Measurements from ENCODE around the gene CHRNB1.

The CHRNB1 gene

GRCh38 chr17:7486181-7486580, 41.3 kb downstream of the CHRNB1 start:
- DNase-seq: no peak

DNA sequence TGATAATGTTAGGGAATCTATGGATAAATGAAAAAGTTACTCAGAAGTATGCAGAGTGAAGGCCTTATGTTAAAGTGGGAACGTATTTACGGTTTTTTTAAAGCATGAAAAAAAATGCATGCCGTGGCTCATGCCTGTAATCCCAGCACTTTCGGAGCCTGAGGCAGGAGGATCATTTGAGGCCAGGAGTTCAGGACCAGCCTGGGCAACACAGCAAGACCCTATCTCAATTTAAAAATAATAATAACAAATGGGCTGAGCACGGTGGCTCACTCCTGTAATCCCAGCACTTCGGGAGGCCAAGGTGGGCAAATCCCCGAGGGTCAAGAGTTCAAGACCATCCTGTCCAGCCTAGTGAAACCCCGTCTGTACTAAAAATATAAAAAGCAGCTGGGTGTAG, 45.3 kb downstream of the CHRNB1 start:
- no peak for DNase-seq

DNA sequence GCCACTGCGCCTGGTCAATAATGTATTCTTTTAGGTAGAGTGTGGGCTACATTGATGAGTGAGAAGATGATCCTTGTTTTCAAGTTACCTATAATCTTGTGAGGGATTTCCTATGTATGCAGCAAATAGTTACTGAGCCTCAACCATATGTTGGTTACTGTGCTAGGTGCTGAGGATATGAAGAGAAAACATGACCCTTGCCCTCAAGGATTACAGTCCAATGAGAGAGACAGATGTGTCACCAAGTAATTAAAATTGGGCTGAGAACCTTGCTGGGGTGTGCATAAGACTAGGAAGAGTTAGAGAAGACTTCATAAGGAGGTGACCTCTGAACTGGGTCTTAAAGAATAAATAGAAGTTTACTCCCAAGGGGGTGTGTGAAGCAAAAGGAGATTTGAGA, 46.7 kb downstream of the CHRNB1 start:
- DNase-seq: no peak

DNA sequence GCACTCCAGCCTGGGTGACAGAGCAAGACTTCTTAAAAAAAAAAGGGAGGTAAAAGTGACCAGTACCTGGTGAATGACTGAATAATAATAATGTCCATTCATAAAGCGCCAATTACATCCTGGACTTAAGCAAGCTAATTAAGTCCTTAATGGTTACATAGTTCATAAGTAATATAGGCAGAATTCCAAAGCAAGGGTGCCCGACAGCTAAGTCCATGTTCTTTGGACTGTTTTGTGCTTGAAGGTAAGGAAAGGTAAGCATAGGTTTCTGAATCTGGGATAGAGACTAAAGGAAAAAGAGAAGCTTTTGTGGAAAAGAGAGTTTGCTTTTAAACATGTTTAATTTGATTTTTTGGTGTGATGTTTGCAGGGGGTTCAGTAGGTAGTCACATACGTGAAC, 49.1 kb downstream of the CHRNB1 start:
- no peak for DNase-seq

GRCh38 chr17:7495906-7496434, 51.1 kb downstream of the CHRNB1 start:
- DNase-seq: no peak

DNA sequence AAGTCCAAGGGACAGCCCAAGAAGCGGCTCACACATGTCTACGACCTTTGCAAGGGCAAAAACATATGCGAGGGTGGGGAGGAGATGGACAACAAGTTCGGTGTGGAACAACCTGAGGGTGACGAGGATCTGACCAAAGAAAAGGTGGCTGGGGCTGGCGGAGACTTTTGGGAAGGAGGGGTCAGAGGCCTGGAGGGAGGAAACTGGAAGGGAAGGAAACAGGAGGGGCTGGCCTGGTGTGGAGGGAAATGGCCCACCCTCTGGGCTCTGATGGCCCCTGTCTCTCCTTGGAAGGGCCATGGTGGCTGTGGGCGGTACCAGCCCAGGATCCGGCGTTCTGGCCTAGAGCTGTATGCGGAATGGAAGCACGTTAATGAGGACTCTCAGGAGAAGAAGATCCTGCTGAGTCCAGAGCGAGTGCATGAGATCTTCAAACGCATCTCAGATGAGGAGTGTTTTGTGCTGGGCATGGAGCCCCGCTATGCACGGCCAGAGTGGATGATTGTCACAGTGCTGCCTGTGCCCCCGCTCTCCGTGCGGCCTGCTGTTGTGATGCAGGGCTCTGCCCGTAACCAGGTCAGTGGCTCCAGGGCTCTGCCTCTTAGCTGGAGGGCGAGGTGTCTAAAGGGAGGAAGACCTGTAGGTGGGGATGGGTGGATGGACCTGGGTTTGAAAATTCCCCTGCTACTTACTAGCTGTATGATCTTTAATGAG, 51.8 kb downstream of the CHRNB1 start:
- DNase-seq: no peak

DNA sequence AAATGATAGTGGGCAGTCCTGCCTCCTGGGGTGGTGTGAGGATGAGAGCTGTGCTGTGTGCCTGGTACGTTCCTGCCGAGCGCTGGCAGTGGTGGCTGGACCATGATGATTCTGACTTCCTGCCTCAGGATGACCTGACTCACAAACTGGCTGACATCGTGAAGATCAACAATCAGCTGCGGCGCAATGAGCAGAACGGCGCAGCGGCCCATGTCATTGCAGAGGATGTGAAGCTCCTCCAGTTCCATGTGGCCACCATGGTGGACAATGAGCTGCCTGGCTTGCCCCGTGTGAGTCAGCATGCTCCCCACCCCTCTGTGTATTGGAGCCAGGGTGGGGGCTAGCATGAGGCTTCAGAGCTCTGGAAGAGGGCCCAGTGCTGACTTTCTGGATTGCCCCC, 52.4 kb downstream of the CHRNB1 start:
- DNase-seq: no peak

DNA sequence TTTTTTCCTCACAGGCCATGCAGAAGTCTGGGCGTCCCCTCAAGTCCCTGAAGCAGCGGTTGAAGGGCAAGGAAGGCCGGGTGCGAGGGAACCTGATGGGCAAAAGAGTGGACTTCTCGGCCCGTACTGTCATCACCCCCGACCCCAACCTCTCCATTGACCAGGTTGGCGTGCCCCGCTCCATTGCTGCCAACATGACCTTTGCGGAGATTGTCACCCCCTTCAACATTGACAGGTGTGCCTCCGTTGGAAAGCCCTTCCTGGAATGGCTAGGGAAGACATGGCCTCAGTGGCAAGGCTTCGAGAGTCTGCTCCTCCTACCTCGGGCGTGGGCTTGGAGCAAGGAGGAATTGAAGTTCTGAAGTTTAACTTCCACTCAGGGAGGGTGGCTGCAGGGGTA, 52.8 kb downstream of the CHRNB1 start:
- DNase-seq: no peak

- no peak for DNase-seq
Measured at GRCh38 chr17:7499161-7499560, 54.3 kb downstream of the CHRNB1 start.

DNA sequence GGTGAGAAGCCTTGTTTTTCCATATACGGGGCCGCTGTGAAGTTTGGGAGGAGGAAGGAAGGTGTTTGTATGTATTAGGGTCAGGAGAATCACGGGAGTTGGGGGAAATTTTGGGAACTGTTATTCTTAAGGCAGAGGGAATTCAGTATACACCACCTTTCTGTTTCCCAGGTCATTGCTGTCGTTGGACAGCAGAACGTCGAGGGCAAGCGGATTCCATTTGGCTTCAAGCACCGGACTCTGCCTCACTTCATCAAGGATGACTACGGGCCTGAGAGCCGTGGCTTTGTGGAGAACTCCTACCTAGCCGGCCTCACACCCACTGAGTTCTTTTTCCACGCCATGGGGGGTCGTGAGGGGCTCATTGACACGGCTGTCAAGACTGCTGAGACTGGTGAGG, 56.9 kb downstream of the CHRNB1 start:
- no peak for DNase-seq

- no peak for DNase-seq
Measured at GRCh38 chr17:7502171-7502847, 57.4 kb downstream of the CHRNB1 start.

DNA sequence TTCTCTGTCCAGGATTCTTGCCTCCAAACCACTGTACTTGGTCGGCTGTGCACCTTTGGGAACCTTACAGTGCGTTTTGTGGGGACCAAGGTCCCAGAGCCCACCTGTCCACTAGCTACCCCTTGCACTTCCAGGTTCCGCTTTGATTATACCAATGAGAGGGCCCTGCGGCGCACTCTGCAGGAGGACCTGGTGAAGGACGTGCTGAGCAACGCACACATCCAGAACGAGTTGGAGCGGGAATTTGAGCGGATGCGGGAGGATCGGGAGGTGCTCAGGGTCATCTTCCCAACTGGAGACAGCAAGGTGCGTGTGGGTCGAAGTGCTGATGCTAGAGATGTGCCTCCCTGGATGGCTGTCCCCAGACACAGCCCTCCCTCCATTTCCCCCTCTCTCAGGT, 58.1 kb downstream of the CHRNB1 start:
- peak; percentile 42 for DNase-seq

GRCh38 chr17:7503521-7503920, 58.7 kb downstream of the CHRNB1 start:
- DNase-seq: no peak

Data from hematopoietic multipotent progenitor cell treated with erythropoietin and hydrocortisone succinate and interleukin-3 and kit ligand, for 4 days (in vitro differentiated cells).